GM23338 (cell line): ENCODE results near the gene HARBI1. TPM values are rescaled to one million over a fixed set of nuclear protein-coding genes. Genes with fewer than 3 reads are reported as not detected.

Experiments used
- ATAC-seq: fragments of 200-7000 bp; cut with Tn5 transposase; 3 replicates; pipeline ENCODE4 v1.9.1; 2020
- DNase-seq: peaks from one replicate; pipeline ENCODE4 v3.0.0-alpha.2; 2015; ENCODE audit warnings: low spot score
- H2AFZ ChIP-seq: fragments of 200-600 bp; sonication (generic); 2 replicates; pipeline ENCODE4 v1.8.0; 2016; ENCODE audit warnings: antibody characterized with exemption, mild to moderate bottlenecking, moderate library complexity
- H3F3A ChIP-seq: fragments of 200-600 bp; sonication (generic); replicated peaks from 2 replicates; pipeline ENCODE4 v1.8.0; 2017; ENCODE audit warnings: antibody characterized with exemption, mixed run types, low read depth
- H3K27ac ChIP-seq: fragments of 200-600 bp; sonication (generic); 2 replicates; pipeline ENCODE4 v1.6.1; 2016; ENCODE audit warnings: low read depth
- H3K27me3 ChIP-seq: fragments of 200-600 bp; sonication (generic); 2 replicates; pipeline ENCODE4 v1.8.0; 2016; ENCODE audit warnings: mild to moderate bottlenecking, mixed run types, moderate library complexity; ENCODE audit not compliant: insufficient read depth
- H3K36me3 ChIP-seq: fragments of 200-600 bp; sonication (generic); 2 replicates; pipeline ENCODE4 v1.8.0; 2016; ENCODE audit warnings: mild to moderate bottlenecking; ENCODE audit not compliant: insufficient read depth
- H3K4me1 ChIP-seq: fragments of 200-600 bp; sonication (generic); 2 replicates; pipeline ENCODE4 v1.8.0; 2016; ENCODE audit warnings: mild to moderate bottlenecking, moderate library complexity; ENCODE audit not compliant: insufficient read depth
- H3K4me2 ChIP-seq: fragments of 200-600 bp; sonication (generic); 2 replicates; pipeline ENCODE4 v1.7.1; 2017; ENCODE audit warnings: mixed run types
- H3K4me3 ChIP-seq: fragments of 200-600 bp; sonication (generic); 2 replicates; pipeline ENCODE4 v1.6.1; 2016; ENCODE audit warnings: mixed run types
- H3K79me2 ChIP-seq: fragments of 200-600 bp; sonication (generic); replicated peaks from 2 replicates; pipeline ENCODE4 v1.8.0; 2017; ENCODE audit warnings: mild to moderate bottlenecking; ENCODE audit not compliant: insufficient read depth
- H3K9me2 ChIP-seq: fragments of 200-600 bp; sonication (generic); 2 replicates; pipeline ENCODE4 v1.8.0; 2017; ENCODE audit not compliant: insufficient read depth
- H4K20me1 ChIP-seq: fragments of 200-600 bp; sonication (generic); replicated peaks from 2 replicates; pipeline ENCODE4 v1.8.0; 2017; ENCODE audit warnings: mild to moderate bottlenecking; ENCODE audit not compliant: insufficient read depth
- H3K27ac Mint-ChIP-seq: 2 replicates; pipeline ENCODE4 v1.8.0; 2020; ENCODE audit warnings: inconsistent platforms, mild to moderate bottlenecking, moderate library complexity, mixed read lengths
- H3K27me3 Mint-ChIP-seq: 3 replicates; pipeline ENCODE4 v1.8.0; 2022; ENCODE audit warnings: low read depth, mild to moderate bottlenecking, moderate library complexity, mixed read lengths, inconsistent platforms; ENCODE audit not compliant: insufficient read depth, poor library complexity
- H3K36me3 Mint-ChIP-seq: 3 replicates; pipeline ENCODE4 v1.8.0; 2021; ENCODE audit warnings: low read depth, mild to moderate bottlenecking, inconsistent platforms, moderate library complexity, mixed read lengths
- H3K4me1 Mint-ChIP-seq: 3 replicates; pipeline ENCODE4 v1.8.0; 2020; ENCODE audit warnings: mild to moderate bottlenecking, inconsistent platforms, mixed read lengths
- H3K4me3 Mint-ChIP-seq: 3 replicates; pipeline ENCODE4 v1.8.0; 2021; ENCODE audit warnings: moderate library complexity, mild to moderate bottlenecking, inconsistent platforms, mixed read lengths
- H3K9me3 Mint-ChIP-seq: 3 replicates; pipeline ENCODE4 v1.8.0; 2020; ENCODE audit warnings: moderate library complexity, mild to moderate bottlenecking, inconsistent platforms, mixed read lengths
- CTCF ChIP-seq, 2 experiments: fragments of 200-600 bp in 1 of 2; sonication (generic) in 1 of 2; conservative IDR thresholded peaks; 2 replicates each; pipeline versions ENCODE4 v1.5.1 to v1.6.1; 2016 to 2017; ENCODE audit warnings: antibody characterized with exemption in 2 of 2, low read depth in 2 of 2, mild to moderate bottlenecking in 2 of 2, moderate library complexity in 1 of 2
- ETS1 ChIP-seq: IDR thresholded peaks from 2 replicates; pipeline ENCODE4 v1.6.1; 2016; ENCODE audit warnings: antibody characterized with exemption
- EZH2 ChIP-seq: fragments of 200-600 bp; sonication (generic); IDR thresholded peaks from one replicate; pipeline ENCODE4 v1.8.0; 2017; ENCODE audit warnings: antibody characterized with exemption, mild to moderate bottlenecking, low read depth; ENCODE audit not compliant: unreplicated experiment
- JUNB ChIP-seq: IDR thresholded peaks from one replicate; pipeline ENCODE4 v1.6.1; 2016; ENCODE audit warnings: antibody characterized with exemption; ENCODE audit not compliant: unreplicated experiment
- NANOG ChIP-seq: IDR thresholded peaks from 2 replicates; pipeline ENCODE4 v1.6.1; 2016; ENCODE audit warnings: antibody characterized with exemption, borderline replicate concordance
- POLR2AphosphoS5 ChIP-seq: IDR thresholded peaks from 2 replicates; pipeline ENCODE4 v1.6.1; 2016; ENCODE audit warnings: antibody characterized with exemption, low read depth
- REST ChIP-seq: IDR thresholded peaks from one replicate; pipeline ENCODE4 v1.6.1; 2018; ENCODE audit warnings: antibody characterized with exemption; ENCODE audit not compliant: unreplicated experiment
- STAT1 ChIP-seq: IDR thresholded peaks from one replicate; pipeline ENCODE4 v1.6.1; 2016; ENCODE audit warnings: antibody characterized with exemption; ENCODE audit not compliant: unreplicated experiment
- ZNF114 ChIP-seq: fragments of 250-450 bp; sonication (Bioruptor Pico); IDR thresholded peaks from 2 replicates; pipeline ENCODE4 v1.5.0; 2020; ENCODE audit warnings: mild to moderate bottlenecking, moderate library complexity
- ZNF331 ChIP-seq: fragments of 250-450 bp; sonication (Bioruptor Pico); IDR thresholded peaks from 2 replicates; pipeline ENCODE4 v1.5.0; 2020; ENCODE audit warnings: low read depth, mild to moderate bottlenecking, moderate library complexity
- polyA plus RNA-seq: library from polyadenylated mRNA; unstranded; fragments of >200 nt; fragmentation: Nextera tagmentation; extraction: Ambion mirVana; gene quantifications from 2 replicates; pipeline ENCODE4 v1.2.1, GENCODE V29; 2016
- total RNA-seq: library from RNA; depleted of rRNA; stranded (reverse); fragments of >200 nt; shearing (Covaris generic); gene quantifications from 2 replicates; pipeline ENCODE4 v1.2.3, GENCODE V29; 2014

HARBI1 gene
- total and polyA plus RNA-seq, 2 experiments from 2014 or later = 4.2 to 6.5 TPM

- no peak overlapping the region for H2AFZ ChIP-seq
- H3K4me1 ChIP-seq = peaks cover 4% of the 10 kb centered on the region; the same call in 1 of the 2 replicates
- DNase-seq (no peak), ATAC-seq (no peak)
- H3K27ac Mint-ChIP-seq = no peak overlapping the region
- H3K9me3 Mint-ChIP-seq = no peaks in the 10 kb centered on the region
- peaks cover 13% of the 10 kb centered on the region; the same call in 2 of the 3 replicates for H3K4me1 Mint-ChIP-seq
- no peak overlapping the region for H3K4me2 ChIP-seq
- peaks cover 4% of the 10 kb centered on the region for H3K27me3 Mint-ChIP-seq
- H3K27me3 ChIP-seq = no peaks in the 10 kb centered on the region
- no peaks in the 10 kb centered on the region for H3K36me3 ChIP-seq
- no peak overlapping the region for H3K4me3 ChIP-seq
- TF ChIP-seq ZNF114 (CRISPR knock-in tag) (no peak), ETS1 (no peak), EZH2 (no peak), CTCF (conservative IDR thresholded peaks at IDR 0.05; ENCODE audit: low read depth in 2 of 2) (no peak), NANOG (no peak), ZNF331 (no peak), REST (no peak), POLR2AphosphoS5 (no peak), JUNB (no peak)
- no peak overlapping the region for H3K27ac ChIP-seq
- no peak overlapping the region for H3K4me3 Mint-ChIP-seq
- no peaks in the 10 kb centered on the region for H3K9me2 ChIP-seq
- peaks cover 99% of the 10 kb centered on the region for H3K79me2 ChIP-seq
- no peaks in the 10 kb centered on the region for H3K36me3 Mint-ChIP-seq
- H3F3A ChIP-seq = no peaks in the 10 kb centered on the region
- H4K20me1 ChIP-seq = peaks cover 20% of the 10 kb centered on the region
Measured at GRCh38 chr11:46559815-46560214, 57.2 kb downstream of the HARBI1 start.

GRCh38 chr11:46557684-46558151 lies 59.3 kb downstream of the HARBI1 start:
- no peaks in the 10 kb centered on the region for H3K9me3 Mint-ChIP-seq
- DNase-seq = no peak
- H3K4me3 ChIP-seq = no peak overlapping the region
- no peak for ATAC-seq
- H3K4me1 ChIP-seq = peaks cover 4% of the 10 kb centered on the region; the same call in 1 of the 2 replicates
- H3K79me2 ChIP-seq = peaks cover 98% of the 10 kb centered on the region
- H3K27ac Mint-ChIP-seq = peak overlapping the region; percentile 41
- peaks cover 21% of the 10 kb centered on the region for H3K4me1 Mint-ChIP-seq
- peaks cover 14% of the 10 kb centered on the region; the same call in 1 of the 2 replicates for H4K20me1 ChIP-seq
- no peak overlapping the region for H3K4me3 Mint-ChIP-seq
- H3K27me3 ChIP-seq = no peaks in the 10 kb centered on the region
- no peak overlapping the region for H3K27ac ChIP-seq
- H3K27me3 Mint-ChIP-seq = peaks cover 4% of the 10 kb centered on the region
- no peaks in the 10 kb centered on the region for H3K36me3 Mint-ChIP-seq
- no peak overlapping the region for H3K4me2 ChIP-seq
- H3K9me2 ChIP-seq = no peaks in the 10 kb centered on the region
- no peaks in the 10 kb centered on the region for H3F3A ChIP-seq
- no peak overlapping the region for H2AFZ ChIP-seq
- no peaks in the 10 kb centered on the region for H3K36me3 ChIP-seq
- TF ChIP-seq ETS1 (no peak), NANOG (no peak), ZNF331 (no peak), STAT1 (no peak), REST (no peak), POLR2AphosphoS5 (no peak), CTCF (conservative IDR thresholded peaks at IDR 0.05; ENCODE audit: low read depth in 2 of 2) (no peak)
